Activated T-cell treated with anti-CD3 and anti-CD28 coated beads for 4 hours (primary cell): Measurements from ENCODE around the gene OR3A2.
"Not testable (repeated sequence)": the region's sequence is repeated elsewhere in the genome, so short reads cannot be mapped to it uniquely, and the experiment has no call there.

Experiments used
- DNase-seq: peaks from one replicate; pipeline ENCODE4 v3.0.0-alpha.2; 2020

OR3A2 gene

GRCh38 chr17:3385869-3386816 lies at the start of gene OR3A2:
TSS of gene OR3A2 (minus strand) at chr17:3386308.
- peak; percentile 3 for DNase-seq

- no peak for DNase-seq
Measured at GRCh38 chr17:3433741-3434140, 47.6 kb upstream of the OR3A2 start, which contains the start of gene OR1E2. TSS of gene OR1E2 (minus strand) at chr17:3433841. CDS start at chr17:3433841, 0 bp downstream.

DNA sequence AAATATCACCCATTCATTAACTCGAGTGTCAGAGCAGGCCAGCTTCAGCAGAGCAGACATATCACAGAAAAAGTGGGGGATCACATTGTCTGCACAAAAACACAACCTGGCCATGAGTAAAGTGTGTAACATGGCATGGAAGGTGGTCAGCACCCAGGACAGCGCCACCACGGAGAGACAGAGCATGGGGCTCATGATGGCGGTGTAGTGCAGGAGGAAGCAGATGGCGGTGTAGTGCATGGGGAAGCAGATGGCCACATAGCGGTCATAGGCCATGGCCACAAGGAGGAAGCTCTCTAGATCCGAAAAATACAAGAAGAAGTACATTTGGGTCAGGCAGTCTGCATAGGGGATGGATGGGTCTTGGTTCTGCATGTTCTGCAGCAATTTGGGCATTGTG lies 47.1 kb upstream of the OR3A2 start:
- DNase-seq = not testable (repeated sequence)

DNA sequence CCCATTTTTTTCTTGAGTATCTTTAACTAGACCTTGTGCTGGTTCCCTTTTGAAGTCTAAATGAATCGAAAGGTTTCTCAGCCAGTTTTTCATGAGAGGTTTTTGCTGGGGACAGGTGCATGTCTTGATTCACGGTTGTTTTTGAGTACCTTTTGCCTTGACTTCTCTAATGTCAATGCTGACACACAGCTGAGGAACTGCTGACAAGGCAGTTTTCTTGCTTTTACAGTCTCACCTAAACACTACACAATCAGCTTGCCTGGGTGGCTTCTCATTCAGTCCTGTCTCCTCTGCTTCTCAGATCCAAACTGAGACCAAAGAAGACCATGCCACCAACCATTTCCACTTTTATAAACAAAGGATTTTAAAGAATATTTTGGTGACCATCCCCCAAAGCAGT lies 32.1 kb upstream of the OR3A2 start:
- no peak for DNase-seq

- DNase-seq = no peak
Measured at GRCh38 chr17:3415610-3416009, 29.5 kb upstream of the OR3A2 start.

GRCh38 chr17:3412216-3412615 lies 26.1 kb upstream of the OR3A2 start:
- DNase-seq = not testable (repeated sequence)

GRCh38 chr17:3411070-3411469 lies 25.0 kb upstream of the OR3A2 start, which contains the start of gene OR3A3:
TSS of gene OR3A3 (plus strand) at chr17:3411370.
- DNase-seq = no peak

GRCh38 chr17:3403856-3404255 lies 17.7 kb upstream of the OR3A2 start:
- not testable (repeated sequence) for DNase-seq

DNA sequence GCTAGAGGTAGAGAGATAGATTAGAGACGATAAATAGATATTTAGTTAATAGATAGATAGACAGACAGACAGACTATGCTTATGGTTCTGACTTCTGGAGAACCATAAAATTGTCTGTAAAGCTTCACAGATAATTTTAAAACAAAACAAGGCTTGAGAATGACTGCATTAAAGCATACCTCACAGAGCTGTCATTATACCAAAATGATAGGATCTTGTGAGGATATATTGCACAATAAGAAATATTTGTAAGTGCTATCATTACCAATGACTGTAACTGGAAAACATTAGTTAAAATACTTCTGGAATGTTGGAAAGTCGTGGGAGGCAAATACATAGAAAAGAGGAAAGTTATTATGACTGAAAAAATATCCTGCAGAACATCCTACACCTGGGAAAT lies 15.7 kb upstream of the OR3A2 start:
- no peak for DNase-seq

GRCh38 chr17:3400055-3400454 lies 13.9 kb upstream of the OR3A2 start:
- DNase-seq = no peak

DNA sequence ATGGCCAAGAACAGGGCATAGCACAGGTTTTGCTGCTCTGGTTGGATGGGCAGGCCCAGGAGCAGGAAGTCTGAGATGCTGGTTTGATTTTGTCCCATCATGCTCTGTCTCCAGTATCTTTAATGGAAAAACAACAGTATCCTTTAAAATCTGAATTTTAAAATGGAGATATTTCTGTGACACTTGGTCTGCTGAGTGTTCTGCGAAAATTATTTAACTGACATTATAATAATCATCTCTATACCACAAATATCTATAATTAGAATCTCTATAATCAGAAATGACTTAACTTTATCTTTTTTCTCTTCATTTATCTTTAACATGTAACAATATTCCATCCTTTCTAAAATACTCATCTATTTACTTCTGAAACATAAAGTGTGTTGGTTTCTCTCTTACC lies 12.2 kb upstream of the OR3A2 start, which contains the start of gene OR1E1:
OR1E1 (minus strand) TSS at position 101 of the 400 bp plus-strand sequence; CDS start at position 101, 0 bp downstream.
- no peak for DNase-seq

GRCh38 chr17:3397801-3398200 lies 11.7 kb upstream of the OR3A2 start:
- DNase-seq = not testable (repeated sequence)

DNA sequence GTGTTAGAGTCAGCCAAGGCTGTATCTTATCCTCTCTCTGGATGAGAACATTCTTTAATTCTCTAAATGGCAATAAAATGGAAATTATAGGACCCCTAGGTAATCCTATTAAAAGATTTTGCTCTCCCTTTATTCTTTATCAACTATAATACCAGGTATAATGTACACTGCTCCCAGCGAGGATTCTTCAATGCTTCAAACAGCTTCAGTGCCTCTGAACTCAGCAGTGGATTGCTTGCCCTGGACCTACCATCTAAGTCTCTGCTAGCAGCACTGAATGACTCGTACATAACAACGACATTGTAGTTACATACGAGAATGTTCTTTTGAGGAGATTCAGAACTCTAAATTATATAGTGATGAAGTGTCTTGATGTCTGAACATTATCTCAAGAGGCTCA lies 3.7 kb upstream of the OR3A2 start:
- no peak for DNase-seq

DNA sequence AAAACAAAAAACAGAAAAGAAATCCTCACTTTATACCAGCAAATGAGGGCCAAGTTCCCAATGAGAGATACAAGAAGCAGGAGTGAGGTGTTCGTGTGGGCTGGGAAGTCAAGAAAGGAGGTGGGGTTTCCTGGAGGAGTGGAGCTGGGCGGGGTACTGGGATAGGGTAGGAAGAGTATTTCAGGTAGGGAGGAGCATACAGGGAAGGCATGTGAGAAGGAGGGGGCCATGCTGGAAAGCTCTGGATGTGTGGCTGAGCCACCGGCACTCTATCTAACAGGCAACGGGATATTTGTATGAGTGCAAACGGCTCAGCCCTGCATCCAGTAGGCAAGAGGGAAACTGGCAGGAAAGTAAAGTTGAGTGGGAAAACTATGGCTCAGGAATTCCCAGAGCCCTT lies 4.2 kb downstream of the OR3A2 start:
- no peak for DNase-seq

DNA sequence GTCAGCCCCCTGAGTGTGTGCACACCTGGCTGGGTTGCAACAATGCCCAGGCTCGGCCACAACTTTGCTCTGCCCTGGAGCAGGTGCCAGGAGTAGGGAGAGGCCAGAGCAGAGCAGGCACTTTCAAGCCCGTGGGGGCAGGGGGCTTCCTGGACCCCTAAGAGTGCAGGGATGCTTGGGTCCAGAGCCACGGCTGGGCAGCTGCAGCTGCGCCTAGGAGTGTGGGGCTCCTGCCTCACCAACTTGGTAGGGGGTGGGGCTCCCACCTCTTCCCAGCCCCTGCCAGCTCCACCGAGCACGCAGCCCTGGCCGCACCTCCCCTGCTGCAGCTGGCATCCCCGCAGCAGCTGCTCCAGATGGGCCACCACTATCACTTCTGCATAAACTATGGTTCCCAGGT lies 7.8 kb downstream of the OR3A2 start:
- DNase-seq = no peak

DNA sequence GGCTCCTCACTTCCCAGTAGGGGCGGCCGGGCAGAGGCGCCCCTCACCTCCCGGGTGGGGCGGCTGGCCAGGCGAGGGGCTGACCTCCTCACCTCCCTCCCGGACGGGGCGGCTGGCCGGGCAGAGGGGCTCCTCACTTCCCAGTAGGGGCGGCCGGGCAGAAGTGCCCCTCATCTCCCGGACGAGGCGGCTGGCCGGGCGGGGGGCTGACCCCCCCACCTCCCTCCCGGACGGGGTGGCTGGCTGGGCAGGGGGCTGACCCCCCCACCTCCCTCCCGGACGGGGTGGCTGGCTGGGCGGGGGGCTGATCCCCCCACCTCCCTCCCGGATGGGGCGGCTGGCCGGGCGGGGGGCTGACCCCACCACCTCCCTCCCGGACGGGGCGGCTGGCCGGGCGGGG lies 14.9 kb downstream of the OR3A2 start:
- DNase-seq = not testable (repeated sequence)

DNA sequence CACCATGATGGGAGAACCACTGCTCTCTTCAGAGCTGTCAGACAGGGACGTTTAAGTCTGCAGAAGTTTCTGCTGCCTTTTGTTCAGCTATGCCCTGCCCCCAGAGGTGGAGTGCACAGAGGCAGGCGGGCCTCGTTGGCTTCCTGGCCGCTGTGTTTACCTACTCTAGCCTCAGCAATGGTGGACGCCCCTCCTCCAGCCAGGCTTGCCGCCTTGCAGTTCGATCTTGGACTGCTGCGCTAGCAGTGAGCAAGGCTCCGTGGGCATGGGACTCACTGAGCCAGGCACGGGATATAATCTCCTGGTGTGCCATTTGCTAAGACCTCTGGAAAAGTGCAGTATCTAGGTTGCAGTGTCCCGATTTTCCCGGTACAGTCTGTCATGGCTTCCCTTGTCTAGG lies 43.3 kb downstream of the OR3A2 start:
- not testable (repeated sequence) for DNase-seq

DNA sequence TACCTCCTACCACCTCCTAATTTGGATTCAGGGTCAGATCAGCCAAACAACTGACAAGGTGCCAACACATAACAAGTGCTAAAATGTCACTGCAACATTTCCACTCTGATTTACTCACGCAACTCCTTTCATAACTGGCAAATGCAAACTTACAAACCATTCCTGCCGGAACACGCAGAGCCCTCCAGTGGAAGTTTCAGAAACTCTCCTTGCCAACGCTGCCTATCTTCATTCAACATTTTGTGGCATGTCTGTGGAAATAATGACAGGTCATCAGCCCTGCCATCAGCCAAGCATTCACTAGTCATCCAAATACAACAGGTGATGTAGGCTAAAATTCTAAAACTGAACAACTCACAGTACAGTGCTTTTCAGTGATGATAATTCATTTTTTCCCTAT lies 50.2 kb downstream of the OR3A2 start:
- DNase-seq = no peak

DNA sequence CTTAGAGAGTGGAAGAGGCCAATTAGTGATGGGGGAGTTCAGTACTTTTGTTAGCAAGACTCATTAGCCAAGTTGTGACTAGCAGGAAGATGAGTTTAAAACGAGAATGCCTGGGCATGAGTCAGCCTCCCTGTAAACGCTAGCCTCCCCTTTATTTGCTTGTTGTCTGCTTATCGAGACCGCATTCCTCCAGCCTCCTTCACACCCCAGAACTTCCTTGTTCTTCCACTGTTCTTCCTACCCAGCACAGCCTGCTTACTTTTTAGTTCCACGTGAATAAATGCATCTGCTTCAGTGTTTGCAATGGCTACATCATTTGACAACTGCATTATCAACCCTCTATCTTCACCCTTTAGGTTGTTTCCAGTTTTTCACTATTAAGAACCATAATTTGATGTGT lies 67.8 kb downstream of the OR3A2 start:
- no peak for DNase-seq

DNA sequence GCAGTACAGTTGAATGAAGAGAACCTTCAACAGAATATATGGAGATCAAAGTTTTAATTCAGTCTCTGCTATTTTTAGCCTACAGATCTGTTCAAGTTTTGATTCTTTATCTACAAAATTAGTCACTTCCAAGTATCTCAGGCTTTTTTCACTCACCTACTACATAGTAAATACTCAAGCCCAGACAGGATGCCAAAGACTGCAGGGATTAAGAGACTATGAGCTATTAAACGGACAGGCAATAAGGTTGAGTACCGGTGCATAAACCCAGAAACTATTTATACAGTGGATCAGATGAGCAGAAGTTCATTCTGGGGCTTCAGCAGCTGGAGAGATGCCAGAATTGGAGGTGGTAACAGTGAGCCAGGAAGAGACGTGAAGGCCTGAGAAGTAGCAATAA lies 69.3 kb downstream of the OR3A2 start:
- no peak for DNase-seq

- no peak for DNase-seq
Measured at GRCh38 chr17:3308603-3309002, 77.5 kb downstream of the OR3A2 start.

DNA sequence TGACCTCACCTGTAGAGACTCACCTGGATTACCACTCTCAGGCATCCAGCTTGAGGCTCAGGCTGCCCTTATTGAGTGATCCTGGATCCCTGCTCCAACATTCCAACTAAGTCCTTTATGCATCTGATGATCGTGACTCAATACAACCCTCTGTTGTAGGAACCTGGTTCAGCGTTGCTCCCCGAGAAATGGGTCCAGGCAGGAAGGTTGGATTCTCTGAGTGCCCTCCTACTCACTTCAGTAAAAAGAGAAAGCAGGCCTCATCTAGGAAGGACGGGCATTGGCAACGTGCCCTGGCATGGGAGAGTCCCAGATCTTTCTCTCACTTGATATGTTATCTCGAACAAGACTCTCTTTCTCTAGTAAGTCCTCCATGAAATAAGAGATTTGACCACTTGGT lies 87.8 kb downstream of the OR3A2 start, which contains the start of gene OR3A1:
OR3A1 (minus strand) TSS at position 101 of the 400 bp plus-strand sequence. CDS start 5,778 bp downstream, outside the sequence.
- DNase-seq = no peak

- DNase-seq = no peak
Measured at GRCh38 chr17:3295632-3296031, 90.5 kb downstream of the OR3A2 start.

GRCh38 chr17:3293548-3293947 lies 92.6 kb downstream of the OR3A2 start:
- DNase-seq = not testable (repeated sequence)
